Ovary (tissue), 9 donors: Measurements from ENCODE around the gene SH3BGRL2. TPM values are rescaled to one million over a fixed set of nuclear protein-coding genes. Genes with fewer than 3 reads are reported as not detected.
"Not testable (repeated sequence)": the region's sequence is repeated elsewhere in the genome, so short reads cannot be mapped to it uniquely, and the experiment has no call there.

ENCODE experiments used
- DNase-seq, 5 donors: peaks; one replicate each; pipeline ENCODE4 v3.0.0-alpha.2; 2019 to 2020
- H3K27ac ChIP-seq, 2 donors: fragments of 200-600 bp; one replicate each; pipeline versions ENCODE4 v1.5.1 to v1.8.0; 2019 to 2022
- H3K27me3 ChIP-seq: fragments of 200-600 bp; one replicate; pipeline ENCODE4 v1.8.0; 2022
- H3K36me3 ChIP-seq: fragments of 200-600 bp; sonication (generic); one replicate; pipeline ENCODE4 v1.5.1; 2019
- H3K4me1 ChIP-seq: one replicate; pipeline ENCODE4 v1.8.1; 2013; ENCODE audit warnings: mild to moderate bottlenecking, moderate library complexity; ENCODE audit not compliant: insufficient read depth
- H3K4me3 ChIP-seq: fragments of 200-600 bp; sonication (generic); one replicate; pipeline ENCODE4 v1.5.1; 2017
- H3K9me3 ChIP-seq, 2 donors: fragments of 200-600 bp in 1 of 2; sonication (generic) in 1 of 2; one replicate each; pipeline versions ENCODE4 v1.5.1 to v1.8.1; 2013 to 2019; ENCODE audit warnings: mild to moderate bottlenecking in 1 of 2, moderate library complexity in 1 of 2
- CTCF ChIP-seq, 3 donors: fragments of 450-650 bp in 2 of 3; fragments of 200-600 bp in 1 of 3; IDR thresholded peaks; one replicate each; pipeline versions ENCODE4 v1.5.1 to v1.8.0; 2016 to 2022; ENCODE audit warnings: antibody characterized with exemption in 3 of 3, mild to moderate bottlenecking in 1 of 3
- EP300 ChIP-seq: sonication (generic); formaldehyde crosslinking; IDR thresholded peaks from one replicate; pipeline ENCODE4 v1.6.1; 2017; ENCODE audit warnings: antibody characterized with exemption
- POLR2A ChIP-seq: fragments of 450-650 bp; IDR thresholded peaks from one replicate; pipeline ENCODE4 v1.6.1; 2017; ENCODE audit warnings: antibody characterized with exemption, mild to moderate bottlenecking, moderate library complexity
- WGBS, 3 donors: extraction: QIAGEN DNeasy Blood & Tissue Kit in 1 of 3; methylation state at CpG; one replicate each; pipeline versions ENCODE4 v1.1.5 to v1.1.7; 2013 to 2017; 5-methylcytosine and 5-hydroxymethylcytosine counted together
- intact Hi-C, 4 donors: fragments of 100-400 bp; cut with DNase I; formaldehyde crosslinking; loops; one replicate each; pipeline versions ENCODE4 v1.11.0 to v1.15.1; 2022 to 2023
- polyA plus RNA-seq, 2 donors: library from polyadenylated mRNA; stranded (reverse); fragments of 200-250 nt in 1 of 2; fragments of 350-450 nt in 1 of 2; fragmentation: Illumina TruSeq in 1 of 2; extraction: RNeasy Lipid Tissue Mini Kit (QIAGEN cat#74804) in 1 of 2; gene quantifications; one replicate each; pipeline ENCODE4 v1.2.3, GENCODE V29; 2013 to 2014
- total RNA-seq, 7 donors: library from RNA; depleted of rRNA in 2 of 7; stranded (reverse); fragments of >200 nt in 2 of 7; fragmentation: NEBNext Ultra II Directional in 3 of 7; extraction: Animal tissue kit (Norgen Biotek cat#: 25700) in 3 of 7; gene quantifications; one replicate each; pipeline versions ENCODE4 v1.1.0 to v1.2.4, GENCODE V29; 2016 to 2023
- donor health status: DM: no; HTN: no; CAD: no; lungs with moderate emphysema.
- donor health status: DM: no; HTN: no; CAD: no.
- donor health status: Bipolar disorder and iron deficiency.
- donor health status: DM: yes; HTN: yes; CAD: no.
- donor health status: DM: no; HTN: no; CAD: no.
- donor health status: DM: yes; HTN: yes; CAD: no.

SH3BGRL2 gene
- total and polyA plus RNA-seq, 9 donors = 3.8 to 19.0 (median 8.1) TPM

- Histone ChIP-seq H3K36me3 (no peaks in the 10 kb centered on the region), H3K4me3 (no peak overlapping the region), H3K27me3 (no peaks in the 10 kb centered on the region), H3K4me1 (no peaks in the 10 kb centered on the region), H3K27ac (no peak overlapping the region), H3K9me3 (no peaks in the 10 kb centered on the region)
- DNase-seq = no peak
- 91 to 97% (median 93%) methylated on average over 2 of the region's 2 CpGs for WGBS, 3 donors
- TF ChIP-seq EP300 (no peak), POLR2A (no peak), CTCF (IDR thresholded peaks at IDR 0.05) (no peak)
- intact Hi-C loops = no loop called here
Observed at GRCh38 chr6:79612457-79612856, 18.7 kb upstream of the SH3BGRL2 start.

- H3K36me3 ChIP-seq = no peaks in the 10 kb centered on the region
Observed at GRCh38 chr6:79612918-79613317, 18.2 kb upstream of the SH3BGRL2 start.

GRCh38 chr6:79613912-79614311, 17.2 kb upstream of the SH3BGRL2 start:
- Histone ChIP-seq H3K27me3 (no peaks in the 10 kb centered on the region), H3K27ac (no peak overlapping the region), H3K36me3 (no peaks in the 10 kb centered on the region), H3K9me3 (no peaks in the 10 kb centered on the region), H3K4me1 (no peaks in the 10 kb centered on the region), H3K4me3 (no peak overlapping the region)
- WGBS, 3 donors = 84 to 86% (median 85%) methylated on average over 6 of the region's 6 CpGs
- no peak for DNase-seq
- TF ChIP-seq EP300 = no peak
- no peak for TF ChIP-seq CTCF (IDR thresholded peaks at IDR 0.05)
- TF ChIP-seq POLR2A = no peak
- intact Hi-C loops = no loop called here

More at GRCh38 chr6:79612918-79613317, 18.2 kb upstream of the SH3BGRL2 start:
- Histone ChIP-seq H3K4me1 (no peaks in the 10 kb centered on the region), H3K4me3 (no peak overlapping the region), H3K27me3 (no peaks in the 10 kb centered on the region), H3K27ac (no peak overlapping the region), H3K9me3 (no peaks in the 10 kb centered on the region)
- 83 to 88% (median 86%) methylated on average over 2 of the region's 2 CpGs for WGBS, 3 donors
- TF ChIP-seq POLR2A (no peak), EP300 (no peak), CTCF (IDR thresholded peaks at IDR 0.05) (no peak)
- DNase-seq = no peak
- intact Hi-C loops = no loop called here

GRCh38 chr6:79614326-79615305, 16.5 kb upstream of the SH3BGRL2 start:
- Histone ChIP-seq H3K9me3 (no peaks in the 10 kb centered on the region), H3K4me1 (no peaks in the 10 kb centered on the region)
- 76 to 84% (median 80%) methylated on average over 7 of the region's 7 CpGs for WGBS, 3 donors

GRCh38 chr6:79617518-79617941, 13.6 kb upstream of the SH3BGRL2 start:
- intact Hi-C loops = no loop called here
- Histone ChIP-seq H3K9me3 (no peaks in the 10 kb centered on the region), H3K4me1 (no peaks in the 10 kb centered on the region), H3K36me3 (no peaks in the 10 kb centered on the region), H3K27ac (no peak overlapping the region), H3K27me3 (no peaks in the 10 kb centered on the region), H3K4me3 (no peak overlapping the region)
- TF ChIP-seq CTCF (IDR thresholded peaks at IDR 0.05) (no peak), POLR2A (no peak), EP300 (no peak)
- no peak for DNase-seq
- whole genome bisulfite sequencing, 3 donors = 72 to 90% (median 85%) methylated on average over 1 of the region's 1 CpG

More at GRCh38 chr6:79614326-79615305, 16.5 kb upstream of the SH3BGRL2 start:
- no peak for DNase-seq
- intact Hi-C loops = no loop called here
- Histone ChIP-seq H3K4me3 (no peak overlapping the region), H3K27me3 (no peaks in the 10 kb centered on the region), H3K36me3 (no peaks in the 10 kb centered on the region), H3K27ac (no peak overlapping the region)
- TF ChIP-seq POLR2A (no peak), EP300 (no peak)

GRCh38 chr6:79618425-79618824, 12.7 kb upstream of the SH3BGRL2 start:
- WGBS, 3 donors = 83 to 91% (median 89%) methylated on average over 13 of the region's 13 CpGs
- H3K4me3 ChIP-seq, H3K27me3 ChIP-seq, H3K27ac ChIP-seq, H3K36me3 ChIP-seq, DNase-seq, H3K4me1 ChIP-seq, H3K9me3 ChIP-seq, intact Hi-C loops: not testable (repeated sequence)
